K562 (cell line): ENCODE data around the gene SRF. TPM values are rescaled to one million over a fixed set of nuclear protein-coding genes. Genes with fewer than 3 reads are reported as not detected.

ENCODE experiments used
- CGGBP1 ChIP-seq: fragments of 250-450 bp; sonication (Bioruptor Pico); IDR thresholded peaks from 2 replicates; pipeline ENCODE4 v1.9.0; 2021; ENCODE audit warnings: mild to moderate bottlenecking
- CREB3 ChIP-seq: fragments of 450-650 bp; conservative IDR thresholded peaks from 2 replicates; pipeline ENCODE4 v1.6.1; 2016; ENCODE audit warnings: missing genetic modification characterization, low read depth, mild to moderate bottlenecking, missing compliant biosample characterization, moderate library complexity
- E2F1 ChIP-seq: sonication (generic); formaldehyde crosslinking; IDR thresholded peaks from 2 replicates; pipeline ENCODE4 v1.8.1; 2023; ENCODE audit warnings: mild to moderate bottlenecking, missing genetic modification reagents, moderate library complexity
- EP300 ChIP-seq: IDR thresholded peaks from 2 replicates; pipeline ENCODE4 v1.6.1; 2012; ENCODE audit warnings: low read length, improper control_type of control experiment
- FOXK2 ChIP-seq, 2 experiments: fragments of 450-650 bp; IDR thresholded peaks in 1 of 2; conservative IDR thresholded peaks in 1 of 2; 2 replicates each; pipeline ENCODE4 v1.6.1; 2016; ENCODE audit warnings: low read depth in 2 of 2, mild to moderate bottlenecking in 1 of 2
- HDGF ChIP-seq: fragments of 450-650 bp; IDR thresholded peaks from 2 replicates; pipeline ENCODE4 v1.6.1; 2016
- HINFP ChIP-seq: fragments of 450-650 bp; conservative IDR thresholded peaks from 2 replicates; pipeline ENCODE4 v1.6.1; 2016; ENCODE audit warnings: missing genetic modification characterization, low read depth, mild to moderate bottlenecking, control low read depth, missing compliant biosample characterization
- MCM3 ChIP-seq: fragments of 450-650 bp; IDR thresholded peaks from 2 replicates; pipeline ENCODE4 v1.6.1; 2016
- MTA3 ChIP-seq: fragments of 450-650 bp; formaldehyde crosslinking; IDR thresholded peaks from 2 replicates; pipeline ENCODE4 v1.6.1; 2017; ENCODE audit warnings: mild to moderate bottlenecking, borderline replicate concordance
- NFRKB ChIP-seq: fragments of 450-650 bp; IDR thresholded peaks from 2 replicates; pipeline ENCODE4 v1.6.1; 2016; ENCODE audit warnings: low read depth
- NRF1 ChIP-seq, 2 experiments: fragments of 450-650 bp; IDR thresholded peaks in 1 of 2; conservative IDR thresholded peaks in 1 of 2; 2 replicates each; pipeline ENCODE4 v1.6.1; 2014; ENCODE audit warnings: mild to moderate bottlenecking in 2 of 2
- OTX1 ChIP-seq: fragments of 450-650 bp; formaldehyde crosslinking; IDR thresholded peaks from 2 replicates; pipeline ENCODE4 v1.4.0; 2022; ENCODE audit warnings: mild to moderate bottlenecking
- RAD21 ChIP-seq, 2 experiments: fragments of 250-450 bp in 1 of 2; fragments of 450-650 bp in 1 of 2; sonication (Bioruptor Pico) in 1 of 2; formaldehyde crosslinking in 1 of 2; IDR thresholded peaks in 1 of 2; conservative IDR thresholded peaks in 1 of 2; 2 replicates each; pipeline versions ENCODE4 v1.4.0 to v1.8.0; 2020 to 2022; ENCODE audit warnings: mild to moderate bottlenecking in 2 of 2, moderate library complexity in 1 of 2
- RNF2 ChIP-seq: sonication (generic); IDR thresholded peaks from 2 replicates; pipeline ENCODE4 v1.6.1; 2016
- VEZF1 ChIP-seq: fragments of 200-800 bp; sonication (Bioruptor generic); IDR thresholded peaks from 2 replicates; pipeline ENCODE4 v1.6.1; 2017; ENCODE audit warnings: missing genetic modification characterization, missing compliant biosample characterization
- ZBTB1 ChIP-seq: sonication (generic); formaldehyde crosslinking; IDR thresholded peaks from 2 replicates; pipeline ENCODE4 v1.8.1; 2023; ENCODE audit warnings: missing genetic modification reagents, low read depth, mild to moderate bottlenecking, borderline replicate concordance
- ZNF274 ChIP-seq: IDR thresholded peaks from 2 replicates; pipeline ENCODE4 v1.6.1; 2011; ENCODE audit warnings: low read depth, mild to moderate bottlenecking, low read length, moderate library complexity, borderline replicate concordance
- ZNF354B ChIP-seq: fragments of 250-450 bp; sonication (Bioruptor Pico); IDR thresholded peaks from 2 replicates; pipeline ENCODE4 v1.4.0; 2020
- polyA plus RNA-seq, 8 experiments: library from polyadenylated mRNA; depleted of rRNA in 4 of 8; stranded (reverse) in 5 of 8; unstranded in 3 of 8; fragments of >200 nt; fragmentation: Nextera tagmentation in 2 of 8; fragmentation: Illumina TruSeq in 1 of 8; extraction: Ambion mirVana in 2 of 8; extraction: Trizol in 1 of 8; gene quantifications; 2 replicates each; pipeline versions ENCODE4 v1.2.1 to v1.2.3, GENCODE V29; 2011 to 2014; ENCODE audit warnings: inconsistent platforms in 1 of 8, missing spikeins in 1 of 8
- total RNA-seq, 7 experiments: library from RNA; depleted of rRNA in 6 of 7; stranded (reverse); fragments of >200 nt in 6 of 7; fragmentation: Illumina TruSeq in 2 of 7; extraction: Trizol in 2 of 7; gene quantifications; 2 replicates each; pipeline versions ENCODE4 v1.2.1 to v1.2.3, GENCODE V29; 2011 to 2021; ENCODE audit warnings: low replicate concordance in 1 of 7

SRF gene
- total and polyA plus RNA-seq, 9 of the 15 experiments (the other 6 are each of a cell fraction or from before 2014, with no cell fraction given): 2.5 to 37.0 (median 24.6) TPM

- TF ChIP-seq NFRKB: peak; percentile 44; the same call in 1 of the 2 replicates
- TF ChIP-seq ZNF274: no peak
- TF ChIP-seq EP300: no peak
- peak; percentile 99 for TF ChIP-seq MTA3
- peak; percentile 82 for TF ChIP-seq VEZF1 (CRISPR knock-in tag)
- TF ChIP-seq ZNF354B (CRISPR knock-in tag): no peak
- no peak for TF ChIP-seq MCM3
- TF ChIP-seq HDGF: peak; percentile 84; the same call in 1 of the 2 replicates
- no peak for TF ChIP-seq RAD21 (CRISPR knock-in tag; conservative IDR thresholded peaks at IDR 0.05 in 1 of 2, IDR thresholded peaks at IDR 0.05 in 1 of 2)
- no peak; the same call in 1 of the 2 replicates for TF ChIP-seq CREB3 (tag)
- TF ChIP-seq ZBTB1: peak; percentile 86; the same call in 1 of the 2 replicates
- no peak for TF ChIP-seq CGGBP1 (CRISPR knock-in tag)
- peak; percentile 21 to 58; a peak in 2 of 4 replicates for TF ChIP-seq FOXK2 (conservative IDR thresholded peaks at IDR 0.05 in 1 of 2, IDR thresholded peaks at IDR 0.05 in 1 of 2; ENCODE audit: low read depth in 2 of 2)
- peak; percentile 90 to 93 for TF ChIP-seq NRF1 (conservative IDR thresholded peaks at IDR 0.05 in 1 of 2, IDR thresholded peaks at IDR 0.05 in 1 of 2)
- peak; percentile 70 for TF ChIP-seq RNF2
- peak; percentile 73; the same call in 1 of the 2 replicates for TF ChIP-seq HINFP (tag)
- TF ChIP-seq OTX1 (CRISPR knock-in tag): peak; percentile 75; the same call in 1 of the 2 replicates
- TF ChIP-seq E2F1: peak; percentile 84; the same call in 1 of the 2 replicates
Measured at GRCh38 chr6:43181942-43182860, 11.1 kb downstream of the SRF start, which contains the start of gene CUL9 (continued).
